ENCODE data around the gene FADS6.

The FADS6 gene

GRCh38 chr17:74901353-74902135, 8.1 kb upstream of the FADS6 start:
- in situ Hi-C loops (cut with HindIII; ENCODE audit: low sequenced_read_pairs): no loop called here
- TF ChIP-seq, protein P1, sequence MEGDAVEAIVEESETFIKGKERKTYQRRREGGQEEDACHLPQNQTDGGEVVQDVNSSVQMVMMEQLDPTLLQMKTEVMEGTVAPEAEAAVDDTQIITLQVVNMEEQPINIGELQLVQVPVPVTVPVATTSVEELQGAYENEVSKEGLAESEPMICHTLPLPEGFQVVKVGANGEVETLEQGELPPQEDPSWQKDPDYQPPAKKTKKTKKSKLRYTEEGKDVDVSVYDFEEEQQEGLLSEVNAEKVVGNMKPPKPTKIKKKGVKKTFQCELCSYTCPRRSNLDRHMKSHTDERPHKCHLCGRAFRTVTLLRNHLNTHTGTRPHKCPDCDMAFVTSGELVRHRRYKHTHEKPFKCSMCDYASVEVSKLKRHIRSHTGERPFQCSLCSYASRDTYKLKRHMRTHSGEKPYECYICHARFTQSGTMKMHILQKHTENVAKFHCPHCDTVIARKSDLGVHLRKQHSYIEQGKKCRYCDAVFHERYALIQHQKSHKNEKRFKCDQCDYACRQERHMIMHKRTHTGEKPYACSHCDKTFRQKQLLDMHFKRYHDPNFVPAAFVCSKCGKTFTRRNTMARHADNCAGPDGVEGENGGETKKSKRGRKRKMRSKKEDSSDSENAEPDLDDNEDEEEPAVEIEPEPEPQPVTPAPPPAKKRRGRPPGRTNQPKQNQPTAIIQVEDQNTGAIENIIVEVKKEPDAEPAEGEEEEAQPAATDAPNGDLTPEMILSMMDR (IDR thresholded peaks at IDR 0.05; ENCODE audit: low read depth, low read length): no peak
- no peak for DNase-seq (ENCODE audit: low read depth, low spot score)
- no peak overlapping the region for H3K4me3 ChIP-seq (ENCODE audit: low read depth, low read length)

DNA sequence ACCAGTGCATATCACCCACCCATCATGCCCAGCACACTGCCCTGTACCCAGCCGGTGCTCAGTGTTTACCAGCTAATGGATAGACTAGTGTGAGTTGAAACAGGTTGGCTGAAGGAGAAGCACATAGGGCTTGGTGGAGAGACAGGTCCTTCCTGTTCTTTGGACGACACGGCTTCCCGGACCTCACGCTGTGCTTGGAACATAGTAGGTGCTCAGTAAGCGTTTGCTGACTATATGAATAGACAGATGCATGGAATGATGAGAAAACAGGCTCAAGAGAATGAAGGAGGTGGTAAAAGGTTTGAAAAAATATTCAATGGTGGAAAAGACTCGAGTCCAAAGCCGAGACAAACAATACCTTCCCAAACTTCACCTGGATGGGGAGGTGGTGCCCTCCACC, 6.8 kb upstream of the FADS6 start:
- TF ChIP-seq, protein P1 (IDR thresholded peaks at IDR 0.05; ENCODE audit: low read depth, low read length): no peak
- in situ Hi-C loops (cut with HindIII; ENCODE audit: low sequenced_read_pairs): no loop called here
- no peak for DNase-seq (ENCODE audit: low read depth, low spot score)
- no peak overlapping the region for H3K4me3 ChIP-seq (ENCODE audit: low read depth, low read length)

DNA sequence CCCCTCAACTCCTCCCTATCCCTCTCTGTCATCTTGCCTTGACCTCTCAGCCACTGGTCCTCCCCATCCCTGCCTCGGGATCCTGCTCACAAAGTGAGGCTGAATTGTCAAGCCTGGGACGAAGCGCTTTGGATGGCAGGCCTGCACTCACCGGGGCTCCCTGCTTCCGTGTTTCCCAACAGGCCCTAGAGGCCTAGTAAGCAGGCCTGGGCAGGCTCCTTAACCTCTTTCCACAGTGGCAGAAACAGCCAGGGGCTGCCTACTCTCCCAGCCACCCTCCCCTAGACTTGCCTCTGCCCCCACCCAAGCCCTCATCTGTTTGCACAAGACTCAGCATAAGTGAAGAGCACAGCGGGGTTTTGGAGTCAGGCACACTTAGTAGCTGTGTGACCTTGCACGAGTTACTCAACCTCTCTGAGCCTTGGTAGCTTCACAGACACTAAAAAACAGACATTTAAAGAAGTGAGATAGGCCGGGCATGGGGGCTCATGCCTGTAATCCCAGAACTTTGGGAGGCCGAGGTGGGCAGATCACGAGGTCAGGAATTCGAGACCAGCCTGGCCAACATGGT, 5.0 kb upstream of the FADS6 start:
- no peak overlapping the region for H3K4me3 ChIP-seq (ENCODE audit: low read depth, low read length)
- in situ Hi-C loops (cut with HindIII; ENCODE audit: low sequenced_read_pairs): no loop called here
- TF ChIP-seq, protein P1 (IDR thresholded peaks at IDR 0.05; ENCODE audit: low read depth, low read length): no peak
- no peak for DNase-seq (ENCODE audit: low read depth, low spot score)

DNA sequence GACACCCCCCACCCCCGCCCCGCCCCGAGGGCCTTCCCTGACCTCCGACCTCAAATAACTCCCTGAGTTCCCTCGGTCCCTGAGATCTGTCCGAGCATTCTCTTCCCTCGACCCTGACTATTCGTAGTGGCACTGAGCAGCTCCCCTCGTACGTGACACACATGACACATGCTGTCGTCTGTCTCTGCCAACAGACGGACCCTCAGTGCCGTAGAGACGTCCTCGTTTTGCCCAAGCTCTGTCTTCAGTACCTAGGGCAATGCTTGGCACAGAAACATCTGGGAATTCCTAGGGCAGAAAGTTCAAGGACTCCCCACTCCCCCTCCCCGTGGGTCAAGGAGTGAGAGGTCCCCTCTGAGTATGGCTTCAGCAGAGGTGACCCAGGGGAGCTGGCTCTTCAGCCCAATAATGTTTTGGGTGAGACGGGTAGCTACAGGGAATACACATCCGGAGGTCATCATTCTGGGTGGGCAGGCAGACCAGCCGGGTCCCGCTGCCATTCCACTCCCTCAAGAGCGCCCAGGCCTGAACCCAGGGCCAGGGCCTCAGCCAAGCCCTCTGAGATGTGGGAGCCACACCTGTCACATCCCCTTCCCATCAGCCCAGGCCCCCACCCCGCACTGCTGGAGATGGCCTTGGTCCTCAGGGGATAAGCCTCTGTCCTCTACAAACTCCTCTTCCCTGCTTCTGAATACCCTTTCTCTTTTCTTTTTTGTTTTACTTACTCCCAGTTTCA, 671 bp upstream of the FADS6 start:
- H3K4me3 ChIP-seq (ENCODE audit: low read depth, low read length): no peak overlapping the region
- in situ Hi-C loops (cut with HindIII; ENCODE audit: low sequenced_read_pairs): no loop called here
- no peak for DNase-seq (ENCODE audit: low read depth, low spot score)
- TF ChIP-seq, protein P1 (IDR thresholded peaks at IDR 0.05; ENCODE audit: low read depth, low read length): no peak

- H3K4me3 ChIP-seq (ENCODE audit: low read depth, low read length): no peak overlapping the region
- DNase-seq (ENCODE audit: low read depth, low spot score): no peak
- in situ Hi-C loops (cut with HindIII; ENCODE audit: low sequenced_read_pairs): no loop called here
- TF ChIP-seq, protein P1 (IDR thresholded peaks at IDR 0.05; ENCODE audit: low read depth, low read length): no peak
Observed at GRCh38 chr17:74892013-74892841, 1.2 kb downstream of the FADS6 start.

DNA sequence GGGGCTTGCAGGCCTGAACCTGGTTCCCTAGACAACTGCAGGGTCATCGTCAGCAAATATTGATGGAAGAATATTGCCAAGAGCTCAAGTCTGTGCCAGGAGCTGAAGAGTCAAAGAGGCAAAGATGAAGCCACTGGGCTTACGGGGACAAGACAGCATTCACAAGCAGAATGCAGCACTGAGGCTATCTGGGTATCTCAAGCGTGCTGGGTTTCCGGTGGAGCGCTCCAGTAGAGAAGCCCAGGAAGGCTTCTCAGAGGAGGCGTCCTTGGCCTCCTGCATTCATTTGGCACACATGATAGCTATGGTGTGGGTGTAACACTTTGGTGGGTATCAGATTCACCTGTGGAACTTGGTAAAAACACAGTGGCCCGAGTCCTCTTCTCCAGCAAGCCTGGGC, 2.9 kb downstream of the FADS6 start:
- TF ChIP-seq, protein P1 (IDR thresholded peaks at IDR 0.05; ENCODE audit: low read depth, low read length): no peak
- H3K4me3 ChIP-seq (ENCODE audit: low read depth, low read length): no peak overlapping the region
- no peak for DNase-seq (ENCODE audit: low read depth, low spot score)
- in situ Hi-C loops (cut with HindIII; ENCODE audit: low sequenced_read_pairs): no loop called here

All from astrocyte of the spinal cord (primary cell).